ENCODE measurements around the gene MOCS3. TPM values are rescaled to one million over a fixed set of nuclear protein-coding genes. Genes with fewer than 3 reads are reported as not detected.

MOCS3 gene
- total and polyA plus RNA-seq, 7 donors: 1.2 to 3.9 (median 3.6) TPM

DNA sequence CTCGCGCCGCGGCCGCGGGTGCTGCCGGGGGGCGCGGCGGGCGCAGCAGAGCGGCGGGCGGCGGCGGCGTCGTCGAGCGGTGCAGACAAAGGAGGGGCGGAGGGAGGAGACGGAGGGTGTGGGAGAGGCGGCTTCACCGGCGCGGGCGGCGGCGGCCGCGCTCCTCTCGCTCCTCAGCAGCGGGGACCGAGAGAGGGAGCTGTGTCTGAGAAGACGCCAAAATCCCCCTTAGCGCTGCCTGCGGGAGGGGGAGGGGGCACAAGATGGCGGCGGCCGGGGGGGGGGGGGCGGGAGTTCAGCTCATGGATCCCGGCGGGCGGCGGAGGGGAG is 27.7 kb upstream of the MOCS3 start:
- H3K4me3 ChIP-seq: peak overlapping the region; percentile 72 to 89 (median 84)
- peaks cover 0 to 29% (median 13%) of the 10 kb centered on the region in 4 donors for H3K36me3 ChIP-seq
- intact Hi-C loops (cut with DNase I): loop anchor here (1.0 to 2.0 kb wide), 3 partner anchors 27 to 137 kb away; partner anchors contain the start of genes DPM1 and MOCS3
- TF ChIP-seq POLR2A (IDR thresholded peaks at IDR 0.05) (no peak), CTCF (IDR thresholded peaks at IDR 0.05) (no peak), EP300 (IDR thresholded peaks at IDR 0.05) (no peak), POLR2AphosphoS5 (IDR thresholded peaks at IDR 0.05) (no peak)
- H3K27me3 ChIP-seq: no peaks in the 10 kb centered on the region
- peaks cover 0 to 44% (median 28%) of the 10 kb centered on the region in 4 donors for H3K4me1 ChIP-seq
- no peaks in the 10 kb centered on the region for H3K9me3 ChIP-seq
- 1% methylated on average over 38 to 44 of the region's 45 CpGs for WGBS, 2 donors
- DNase-seq: no peak
- peak overlapping the region; percentile 95 to 98 (median 96) for H3K27ac ChIP-seq

DNA sequence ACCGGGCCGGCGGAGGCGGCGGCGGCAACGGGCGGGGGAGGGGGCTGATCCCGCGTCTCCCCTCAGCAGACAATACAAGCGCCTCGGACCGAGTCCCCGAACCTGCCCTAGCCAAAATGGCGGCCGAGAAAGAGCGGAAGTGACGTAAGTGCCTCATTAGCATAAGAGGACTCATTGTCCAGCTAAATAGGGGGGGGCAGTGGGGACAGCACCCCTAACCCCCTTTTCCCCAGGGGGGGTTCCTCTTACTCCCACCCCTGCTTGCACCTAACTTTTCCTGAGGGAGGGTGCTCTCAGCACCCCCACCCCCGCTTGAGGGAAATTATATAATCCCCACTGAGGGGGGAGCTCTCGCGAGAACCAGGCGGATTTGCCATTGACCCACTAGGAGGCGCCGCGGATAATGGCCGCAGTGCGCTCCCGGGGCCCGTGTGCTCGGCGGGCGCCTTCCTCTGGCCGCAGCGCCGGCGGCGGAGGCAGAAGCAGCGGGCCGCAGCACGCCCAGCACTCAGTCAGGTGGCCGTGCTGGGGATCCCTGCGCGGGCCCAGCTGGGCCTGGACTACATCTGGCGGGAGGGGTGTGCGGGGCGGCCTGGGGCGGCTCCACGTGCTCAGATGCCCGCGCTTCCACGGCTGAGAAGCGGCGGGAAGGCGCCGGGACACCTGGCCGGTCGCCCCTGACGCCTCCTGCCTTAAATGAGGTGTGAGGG is 27.2 kb upstream of the MOCS3 start, which contains the start of gene ADNP:
TSS of gene ADNP (minus strand) at position 132 of the 710 bp plus-strand sequence. CDS start 27,441 bp downstream, outside the sequence.
- WGBS, 2 donors: 1% methylated on average over 58 of the region's 58 CpGs
- Histone ChIP-seq H3K9me3 (no peaks in the 10 kb centered on the region), H3K27ac (peak within 1 kb of the TSS; percentile 95 to 98 (median 96)), H3K4me1 (peaks cover 0 to 38% (median 25%) of the 10 kb centered on the region in 4 donors), H3K4me3 (peak within 1 kb of the TSS; percentile 79 to 89 (median 84)), H3K36me3 (peaks cover 0 to 35% (median 14%) of the 10 kb centered on the region in 4 donors), H3K27me3 (no peaks in the 10 kb centered on the region)
- peak; percentile 96 for DNase-seq
- intact Hi-C loops (cut with DNase I): loop anchor here (1.0 to 2.0 kb wide), 3 partner anchors 27 to 137 kb away; partner anchors contain the start of genes DPM1 and MOCS3
- TF ChIP-seq EP300 (IDR thresholded peaks at IDR 0.05): peak in 1 of 4 donors; percentile 2
- TF ChIP-seq POLR2AphosphoS5 (IDR thresholded peaks at IDR 0.05): peak; percentile 82 to 92 (median 86)
- TF ChIP-seq POLR2A (IDR thresholded peaks at IDR 0.05): peak; percentile 19 to 52
- peak; percentile 48 to 84 (median 76) for TF ChIP-seq CTCF (IDR thresholded peaks at IDR 0.05)

DNA sequence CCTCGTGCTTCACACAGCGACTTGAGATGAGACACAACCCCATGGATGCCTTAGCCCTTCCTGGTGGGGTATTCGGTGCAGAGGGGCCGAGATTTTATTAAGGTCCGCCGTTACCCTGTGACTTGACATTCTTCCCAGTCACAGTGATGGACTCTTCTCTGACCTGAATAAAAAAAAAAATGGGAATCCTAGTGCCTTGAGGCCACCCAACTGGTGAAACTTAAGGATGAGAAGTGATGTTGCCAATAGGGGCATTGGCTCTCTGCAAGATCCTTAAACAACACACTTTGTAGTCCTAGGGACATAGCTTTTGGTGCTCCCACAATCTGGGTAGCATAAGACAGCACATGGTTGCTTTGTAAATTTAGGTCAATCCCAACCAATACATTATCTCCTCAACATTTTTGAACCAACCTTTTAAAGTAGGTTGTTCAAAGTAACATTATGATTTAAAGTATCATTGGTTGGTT is 26.6 kb upstream of the MOCS3 start:
- Histone ChIP-seq H3K4me1 (peaks cover 0 to 33% (median 25%) of the 10 kb centered on the region in 4 donors), H3K27me3 (no peaks in the 10 kb centered on the region), H3K9me3 (no peaks in the 10 kb centered on the region), H3K4me3 (peak overlapping the region; percentile 72 to 89 (median 84)), H3K27ac (peak overlapping the region; percentile 95 to 98 (median 96)), H3K36me3 (peaks cover 0 to 40% (median 14%) of the 10 kb centered on the region in 4 donors)
- intact Hi-C loops (cut with DNase I): no loop called here
- DNase-seq: no peak
- TF ChIP-seq CTCF (IDR thresholded peaks at IDR 0.05) (no peak), EP300 (IDR thresholded peaks at IDR 0.05) (no peak), POLR2AphosphoS5 (IDR thresholded peaks at IDR 0.05) (no peak), POLR2A (IDR thresholded peaks at IDR 0.05) (no peak)
- WGBS, 2 donors: 46 to 69% methylated on average over 6 of the region's 6 CpGs

DNA sequence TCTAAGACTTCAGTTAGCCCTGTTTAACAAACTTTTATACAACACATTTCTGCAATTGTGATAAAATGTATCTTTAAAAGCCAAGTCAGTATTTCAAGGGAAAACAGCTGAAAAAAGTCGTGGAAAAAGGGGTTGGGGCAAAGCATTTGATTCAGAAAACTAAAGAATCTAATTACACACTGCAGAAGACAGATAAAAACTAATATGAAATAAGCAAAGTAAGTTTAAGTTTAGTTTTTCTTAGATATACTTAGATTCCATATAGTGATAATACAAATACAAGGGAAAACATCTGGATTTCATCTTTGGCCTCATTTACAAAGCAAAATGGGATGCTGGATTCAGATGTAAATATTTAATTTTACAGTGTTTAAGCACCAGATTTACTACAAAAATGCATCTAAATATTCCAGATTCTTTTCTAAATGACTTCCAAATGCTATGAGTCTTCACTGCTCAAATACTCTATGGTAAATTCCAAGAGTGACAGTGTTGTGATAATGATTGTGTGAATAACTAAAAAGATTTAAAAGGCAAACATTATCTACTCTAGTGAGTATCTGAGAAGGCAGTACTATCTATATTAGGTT is 25.8 kb upstream of the MOCS3 start:
- TF ChIP-seq POLR2AphosphoS5 (IDR thresholded peaks at IDR 0.05): no peak
- no peak for TF ChIP-seq CTCF (IDR thresholded peaks at IDR 0.05)
- no peak for TF ChIP-seq EP300 (IDR thresholded peaks at IDR 0.05)
- no peak for TF ChIP-seq POLR2A (IDR thresholded peaks at IDR 0.05)
- Histone ChIP-seq H3K36me3 (peaks cover 0 to 41% (median 14%) of the 10 kb centered on the region in 4 donors), H3K4me1 (peaks cover 0 to 25% (median 25%) of the 10 kb centered on the region in 4 donors), H3K27ac (peak overlapping the region in 3 of 4 donors; percentile 95 to 98 (median 95)), H3K4me3 (no peak overlapping the region), H3K27me3 (no peaks in the 10 kb centered on the region), H3K9me3 (no peaks in the 10 kb centered on the region)
- 64 to 73% methylated on average over 1 of the region's 1 CpG for WGBS, 2 donors
- DNase-seq: no peak
- intact Hi-C loops (cut with DNase I): no loop called here

Data from sigmoid colon (tissue), 7 donors.